Effector CD8-positive, alpha-beta T cell (primary cell): ENCODE data around the gene SLC38A11.
"Not testable (repeated sequence)": the region's sequence is repeated elsewhere in the genome, so short reads cannot be mapped to it uniquely, and the experiment has no call there.

ENCODE experiments used
- DNase-seq: peaks from one replicate; lab custom pipeline; 2025; lab: John Stamatoyannopoulos, UW
- total RNA-seq, 4 experiments: gene quantifications; one replicate each; lab custom pipeline; 2026; lab: John Stamatoyannopoulos, UW

Gene SLC38A11
- 0 reads per million in 4 experiments for total RNA-seq

GRCh38 chr2:164954954-164955701, at the start of gene SLC38A11:
Gene SLC38A11 (minus strand): TSS chr2:164955525. CDS start chr2:164955247, 278 bp downstream.
- DNase-seq = no peak

DNA sequence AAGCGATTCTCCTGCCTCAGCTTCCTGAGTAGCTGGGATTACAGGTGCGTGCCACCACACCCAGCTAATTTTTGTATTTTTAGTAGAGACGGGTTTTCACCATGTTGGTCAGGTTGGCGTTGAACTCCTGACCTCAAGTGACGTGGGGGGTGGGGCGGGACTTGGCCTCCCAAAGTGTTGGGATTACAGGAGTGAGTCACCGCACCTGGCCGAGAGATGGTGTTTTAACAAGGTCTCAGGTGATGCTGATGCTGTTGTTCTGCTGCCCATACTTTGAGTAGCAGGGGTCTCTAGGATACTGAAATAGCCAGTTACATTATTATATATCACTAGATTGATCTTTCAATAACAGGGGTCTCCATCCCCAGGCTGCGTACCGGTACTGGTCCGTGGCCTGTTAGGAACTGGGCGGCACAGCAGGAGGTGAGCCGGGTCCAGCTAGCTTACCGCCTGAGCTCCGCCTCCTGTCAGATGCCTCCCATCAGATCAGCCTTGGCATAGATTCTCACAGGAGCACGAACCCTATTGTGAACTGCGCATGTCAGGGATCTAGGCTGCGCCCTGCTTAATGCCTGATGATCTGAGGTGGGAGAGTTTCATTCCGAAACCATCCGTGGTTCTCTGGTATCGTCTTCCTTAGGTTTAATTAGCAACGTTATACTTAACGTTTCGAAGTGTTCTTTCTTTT, 48.3 kb upstream of the SLC38A11 start:
- DNase-seq = no peak

DNA sequence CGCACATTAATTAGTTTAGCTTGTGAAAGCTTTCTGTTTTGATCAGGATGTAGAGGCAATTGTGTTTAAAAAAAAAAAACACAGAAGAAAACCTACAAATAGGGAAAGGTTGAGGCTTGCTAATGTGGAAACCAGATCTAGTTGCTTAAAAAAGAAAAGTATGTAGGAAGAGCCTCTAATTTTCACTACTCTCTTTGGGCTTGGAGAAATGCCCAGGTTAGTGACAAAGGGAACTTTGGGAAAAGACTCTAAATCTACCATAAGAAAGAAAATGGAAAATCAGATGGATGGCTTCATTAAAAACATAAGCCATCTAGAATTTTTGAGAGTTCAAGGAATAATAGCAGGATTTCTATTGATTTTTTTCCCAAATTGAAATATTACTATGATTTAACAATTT, 47.3 kb upstream of the SLC38A11 start:
- no peak for DNase-seq

- not testable (repeated sequence) for DNase-seq
Measured at GRCh38 chr2:164994664-164995299, 39.5 kb upstream of the SLC38A11 start.

- DNase-seq = no peak
Measured at GRCh38 chr2:164993287-164994016, 38.1 kb upstream of the SLC38A11 start.

DNA sequence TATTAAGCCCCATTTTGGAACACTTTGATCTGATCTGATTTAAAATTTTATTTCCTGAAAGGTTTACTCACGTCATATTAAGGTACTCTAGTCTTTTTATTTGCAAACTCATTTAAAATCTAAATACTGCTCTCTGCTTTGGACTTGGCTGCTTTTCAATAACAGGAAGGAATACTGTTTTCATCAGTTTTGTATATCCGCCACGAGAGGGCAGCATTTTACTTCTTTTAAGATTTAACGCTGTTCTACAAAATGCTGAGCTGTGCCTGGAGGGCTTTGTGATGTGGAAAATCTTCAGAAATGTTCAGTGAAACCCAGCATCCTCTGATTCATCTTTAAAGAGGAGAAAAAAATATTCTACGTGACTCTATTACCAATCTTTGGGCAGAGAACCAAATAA, 37.5 kb upstream of the SLC38A11 start:
- no peak for DNase-seq

DNA sequence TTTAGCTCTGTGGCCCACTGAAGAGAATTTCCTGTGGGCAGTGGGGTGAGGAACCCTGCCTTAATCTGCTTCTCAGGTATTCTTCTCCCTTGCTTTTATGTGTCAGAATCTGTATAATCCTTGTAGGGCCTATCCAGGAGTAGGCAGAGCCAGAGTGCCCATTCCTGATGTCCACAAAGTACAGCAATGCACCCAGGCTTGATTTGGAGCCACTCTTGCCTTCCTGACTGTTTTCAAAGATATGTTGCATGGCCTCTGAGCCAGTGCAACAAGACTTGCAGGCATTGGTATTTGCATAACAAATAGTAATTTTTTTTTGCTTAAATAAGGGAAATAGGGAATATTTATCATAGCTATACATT, 36.7 kb upstream of the SLC38A11 start:
- not testable (repeated sequence) for DNase-seq

- not testable (repeated sequence) for DNase-seq
Measured at GRCh38 chr2:164991361-164992092, 36.2 kb upstream of the SLC38A11 start.

- DNase-seq = not testable (repeated sequence)
Measured at GRCh38 chr2:164990953-164991352, 35.6 kb upstream of the SLC38A11 start.

GRCh38 chr2:164988805-164989204, 33.5 kb upstream of the SLC38A11 start:
- DNase-seq = not testable (repeated sequence)

DNA sequence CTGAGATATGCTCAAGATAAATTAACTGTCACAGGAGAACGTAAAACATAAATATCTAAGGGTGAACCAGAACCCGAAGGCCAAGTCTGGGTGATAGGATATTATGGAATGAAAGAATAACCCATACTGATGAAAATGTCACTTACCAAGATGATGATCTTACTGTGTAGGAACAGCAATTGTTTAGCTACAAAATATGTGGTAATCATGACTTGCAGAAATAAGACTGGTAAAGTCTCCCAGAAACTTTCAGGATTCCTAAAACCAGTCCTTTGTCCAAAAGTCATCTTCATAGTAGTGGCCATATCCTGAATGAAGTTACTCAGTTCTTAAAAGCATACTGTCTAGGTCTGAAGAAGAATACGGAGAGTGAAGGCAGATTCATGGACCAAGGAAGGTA, 30.7 kb upstream of the SLC38A11 start:
- not testable (repeated sequence) for DNase-seq

DNA sequence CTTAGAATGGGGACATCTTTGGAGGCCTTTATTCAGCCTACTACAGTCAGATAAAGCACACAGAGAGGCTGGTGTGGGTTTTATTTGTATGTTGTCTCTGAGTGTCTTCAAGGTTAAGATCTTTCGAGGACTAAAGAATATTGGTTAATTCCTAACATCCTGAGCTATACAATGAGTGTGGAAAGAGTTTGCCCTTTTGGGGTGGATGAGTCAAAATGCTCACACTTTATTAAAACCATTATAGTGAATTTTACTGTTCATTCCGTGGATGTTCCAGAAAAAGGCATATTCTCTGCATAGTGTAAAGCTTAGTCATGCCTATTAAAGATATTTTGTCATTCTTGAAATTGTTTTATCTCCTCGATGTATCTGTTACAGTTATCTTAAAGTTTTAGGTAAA, 29.1 kb upstream of the SLC38A11 start:
- DNase-seq = no peak

- no peak for DNase-seq
Measured at GRCh38 chr2:164981217-164981990, 26.1 kb upstream of the SLC38A11 start.

- not testable (repeated sequence) for DNase-seq
Measured at GRCh38 chr2:164980688-164981087, 25.4 kb upstream of the SLC38A11 start.

GRCh38 chr2:164979113-164979512, 23.8 kb upstream of the SLC38A11 start:
- DNase-seq = no peak

DNA sequence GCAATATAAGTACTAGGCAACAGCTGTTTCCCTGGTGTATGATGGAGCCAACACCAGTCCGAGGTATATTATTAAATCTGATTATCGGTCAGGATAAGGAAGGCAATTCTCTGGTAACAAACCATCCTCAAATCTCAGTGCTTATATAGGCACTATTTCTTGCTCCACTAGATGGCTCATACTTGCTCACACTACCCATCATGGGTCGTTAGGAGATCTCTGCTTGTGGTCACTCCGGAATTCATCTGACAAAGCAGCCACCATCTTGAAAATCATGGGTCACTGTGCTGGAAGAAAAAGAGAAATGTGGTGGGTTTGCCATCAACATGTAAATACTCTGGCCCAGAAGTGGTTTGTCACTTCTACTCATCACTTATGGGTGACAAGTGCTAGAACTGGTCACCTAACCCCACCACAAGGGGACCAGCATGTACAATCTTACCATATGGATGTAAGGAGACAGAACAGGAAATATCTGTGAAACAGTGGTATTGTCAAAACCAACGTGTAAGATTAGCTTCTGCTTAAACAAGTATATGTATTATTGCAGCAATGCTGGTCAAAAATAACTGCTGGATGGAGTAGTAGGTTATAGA, 21.6 kb upstream of the SLC38A11 start:
- not testable (repeated sequence) for DNase-seq

- DNase-seq = no peak
Measured at GRCh38 chr2:164976301-164976700, 21.0 kb upstream of the SLC38A11 start.

DNA sequence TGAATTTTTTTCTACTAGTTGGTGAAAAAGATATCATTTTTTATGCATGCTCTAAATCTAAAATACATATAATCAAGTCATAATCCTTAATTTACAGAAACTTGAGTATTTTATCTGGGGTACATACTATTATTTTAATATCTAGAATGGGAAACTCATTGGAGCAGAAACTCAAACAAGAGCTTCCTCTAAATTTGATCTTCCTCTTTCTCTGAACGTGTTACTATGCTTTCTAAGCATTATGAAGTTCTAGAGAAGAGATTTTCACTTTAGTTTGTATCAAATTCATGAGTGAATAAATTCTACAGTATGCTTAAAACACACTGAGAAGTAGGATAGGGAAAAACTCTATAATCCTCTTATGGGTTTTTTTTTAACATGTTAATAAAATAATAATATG, 20.6 kb upstream of the SLC38A11 start:
- DNase-seq = no peak

DNA sequence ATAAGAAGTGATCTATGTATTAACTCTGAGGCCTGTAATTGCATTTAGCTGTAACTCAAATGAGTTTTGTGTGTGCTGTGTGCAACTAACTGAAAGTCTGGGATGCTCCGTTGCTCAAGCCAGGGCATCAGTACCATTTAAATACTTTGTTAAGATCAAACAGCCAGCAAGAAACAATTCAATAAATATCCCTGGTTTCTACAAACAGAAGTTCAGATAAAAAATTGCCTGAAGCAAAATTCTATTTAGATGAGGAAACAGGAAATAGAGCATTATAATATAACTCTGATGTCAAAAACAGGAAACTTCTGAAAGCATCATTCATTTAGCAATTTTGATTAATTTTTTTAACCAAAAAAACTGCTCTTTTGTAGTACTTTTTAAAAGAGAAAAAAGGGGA, 18.9 kb upstream of the SLC38A11 start:
- no peak for DNase-seq

- no peak for DNase-seq
Measured at GRCh38 chr2:164972216-164972615, 16.9 kb upstream of the SLC38A11 start.
